OCI-LY3 (cell line): Measurements from ENCODE around the gene FECH.

Experiments used
- H2AFZ ChIP-seq: fragments of 200-600, 300-600 bp; shearing (Covaris generic); 2 replicates; pipeline ENCODE4 v1.6.0; 2014; ENCODE audit warnings: antibody characterized with exemption, low read depth, low read length
- H3K27ac ChIP-seq: fragments of 200-600, 300-600 bp; sonication (generic); 2 replicates; pipeline ENCODE4 v1.5.1; 2014; ENCODE audit warnings: mild to moderate bottlenecking, low read length, moderate library complexity, mixed read lengths
- H3K27me3 ChIP-seq: fragments of 200-600, 300-600 bp; sonication (generic); 2 replicates; pipeline ENCODE4 v1.6.1; 2014; ENCODE audit warnings: low read depth, low read length, mixed read lengths
- H3K36me3 ChIP-seq: fragments of 200-600, 300-600 bp; sonication (generic); replicated peaks from 2 replicates; pipeline ENCODE3; 2014; ENCODE audit warnings: low read depth, low read length, mixed read lengths
- H3K4me1 ChIP-seq: fragments of 300-600, 200-600 bp; sonication (generic); 2 replicates; pipeline ENCODE4 v1.6.1; 2014; ENCODE audit warnings: low read length, mixed read lengths
- H3K4me2 ChIP-seq: fragments of 200-600, 300-600 bp; sonication (generic); 2 replicates; pipeline ENCODE4 v1.6.1; 2014; ENCODE audit warnings: low read length, mixed read lengths
- H3K4me3 ChIP-seq: fragments of 300-600, 200-600 bp; sonication (generic); 2 replicates; pipeline ENCODE4 v1.5.1; 2014; ENCODE audit warnings: antibody characterized with exemption, mild to moderate bottlenecking, low read length, moderate library complexity
- H3K79me2 ChIP-seq: fragments of 300-600, 200-600 bp; shearing (Covaris generic); 2 replicates; pipeline ENCODE4 v1.6.1; 2014; ENCODE audit warnings: mild to moderate bottlenecking, low read length, mixed read lengths
- H3K9ac ChIP-seq: fragments of 300-600, 200-600 bp; shearing (Covaris generic); 2 replicates; pipeline ENCODE4 v1.6.0; 2014; ENCODE audit warnings: mild to moderate bottlenecking, low read length, moderate library complexity
- H3K9me3 ChIP-seq: fragments of 200-600, 300-600 bp; shearing (Covaris generic); 2 replicates; pipeline ENCODE4 v1.6.1; 2014; ENCODE audit warnings: low read length, mixed read lengths; ENCODE audit not compliant: insufficient read depth
- H4K20me1 ChIP-seq: fragments of 200-600, 300-600 bp; sonication (generic); 2 replicates; pipeline ENCODE4 v1.6.1; 2016; ENCODE audit warnings: low read length, mixed read lengths; ENCODE audit not compliant: insufficient read depth
- EZH2phosphoT487 ChIP-seq: fragments of 200-600 bp; shearing (Covaris generic); IDR thresholded peaks from 2 replicates; pipeline ENCODE4 v1.6.1; 2018; ENCODE audit warnings: antibody characterized with exemption, mixed run types, low read depth
- TF ChIP-seq, protein P1 (sequence below): fragments of 200-600, 300-600 bp; sonication (generic); IDR thresholded peaks from 2 replicates; pipeline ENCODE4 v1.5.1; 2014; ENCODE audit warnings: antibody characterized with exemption, low read length, low read depth

FECH gene

DNA sequence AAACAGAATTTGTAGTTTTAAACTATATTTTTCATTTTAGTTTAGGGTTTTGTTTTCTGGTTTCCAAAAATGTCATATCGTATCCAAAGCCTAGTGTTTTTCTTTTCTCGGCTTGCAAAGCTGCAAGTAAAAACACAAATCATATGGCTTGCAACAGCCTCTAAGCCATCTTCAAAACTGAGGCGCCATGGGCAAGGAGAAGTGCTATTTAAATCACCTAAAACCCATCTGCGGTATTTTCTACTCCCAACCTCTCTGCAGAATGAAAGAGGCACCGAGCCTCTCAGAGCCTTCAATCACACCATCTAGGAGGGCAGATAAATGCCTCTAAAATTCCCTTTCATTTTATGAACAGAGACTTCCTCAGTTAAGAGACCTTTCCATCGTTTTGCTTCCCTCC, 25.2 kb downstream of the FECH start:
- Histone ChIP-seq H3K36me3 (peaks cover 28% of the 10 kb centered on the region), H2AFZ (no peak overlapping the region), H3K27me3 (no peaks in the 10 kb centered on the region), H4K20me1 (no peaks in the 10 kb centered on the region), H3K27ac (no peak overlapping the region), H3K4me1 (peaks cover 8% of the 10 kb centered on the region; the same call in 1 of the 2 replicates), H3K9me3 (no peaks in the 10 kb centered on the region), H3K9ac (no peak overlapping the region), H3K4me3 (no peak overlapping the region), H3K4me2 (no peak overlapping the region), H3K79me2 (no peaks in the 10 kb centered on the region)
- no peak for TF ChIP-seq EZH2phosphoT487
- TF ChIP-seq, protein P1, sequence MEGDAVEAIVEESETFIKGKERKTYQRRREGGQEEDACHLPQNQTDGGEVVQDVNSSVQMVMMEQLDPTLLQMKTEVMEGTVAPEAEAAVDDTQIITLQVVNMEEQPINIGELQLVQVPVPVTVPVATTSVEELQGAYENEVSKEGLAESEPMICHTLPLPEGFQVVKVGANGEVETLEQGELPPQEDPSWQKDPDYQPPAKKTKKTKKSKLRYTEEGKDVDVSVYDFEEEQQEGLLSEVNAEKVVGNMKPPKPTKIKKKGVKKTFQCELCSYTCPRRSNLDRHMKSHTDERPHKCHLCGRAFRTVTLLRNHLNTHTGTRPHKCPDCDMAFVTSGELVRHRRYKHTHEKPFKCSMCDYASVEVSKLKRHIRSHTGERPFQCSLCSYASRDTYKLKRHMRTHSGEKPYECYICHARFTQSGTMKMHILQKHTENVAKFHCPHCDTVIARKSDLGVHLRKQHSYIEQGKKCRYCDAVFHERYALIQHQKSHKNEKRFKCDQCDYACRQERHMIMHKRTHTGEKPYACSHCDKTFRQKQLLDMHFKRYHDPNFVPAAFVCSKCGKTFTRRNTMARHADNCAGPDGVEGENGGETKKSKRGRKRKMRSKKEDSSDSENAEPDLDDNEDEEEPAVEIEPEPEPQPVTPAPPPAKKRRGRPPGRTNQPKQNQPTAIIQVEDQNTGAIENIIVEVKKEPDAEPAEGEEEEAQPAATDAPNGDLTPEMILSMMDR = no peak

DNA sequence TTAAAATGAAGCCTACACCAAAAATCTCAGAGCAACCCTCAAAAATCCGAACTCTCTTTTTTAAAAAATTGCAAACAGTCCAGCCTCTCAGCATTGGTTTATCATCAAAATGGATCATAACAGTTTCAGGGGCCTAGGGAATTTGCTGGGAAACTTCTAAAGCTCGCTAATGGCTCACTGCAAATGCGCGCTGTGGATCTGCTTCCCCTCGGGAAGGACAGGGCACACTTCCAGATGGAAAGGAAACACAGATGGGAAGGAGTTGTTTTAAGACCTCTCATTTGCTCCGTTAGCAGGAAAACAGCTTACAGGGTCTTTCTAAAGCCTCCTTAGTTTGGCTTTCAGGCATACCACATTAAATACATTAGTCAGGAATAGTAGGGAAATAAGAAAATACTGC, 27.2 kb downstream of the FECH start:
- no peak overlapping the region for H3K9ac ChIP-seq
- H3K36me3 ChIP-seq = peaks cover 22% of the 10 kb centered on the region
- no peak overlapping the region for H3K27ac ChIP-seq
- H3K27me3 ChIP-seq = no peaks in the 10 kb centered on the region
- no peak overlapping the region for H2AFZ ChIP-seq
- H3K4me3 ChIP-seq = no peak overlapping the region
- TF ChIP-seq, protein P1 = no peak
- no peak for TF ChIP-seq EZH2phosphoT487
- H3K79me2 ChIP-seq = no peaks in the 10 kb centered on the region
- peaks cover 13% of the 10 kb centered on the region; the same call in 1 of the 2 replicates for H3K4me1 ChIP-seq
- H3K9me3 ChIP-seq = no peaks in the 10 kb centered on the region
- H3K4me2 ChIP-seq = no peak overlapping the region
- H4K20me1 ChIP-seq = no peaks in the 10 kb centered on the region

DNA sequence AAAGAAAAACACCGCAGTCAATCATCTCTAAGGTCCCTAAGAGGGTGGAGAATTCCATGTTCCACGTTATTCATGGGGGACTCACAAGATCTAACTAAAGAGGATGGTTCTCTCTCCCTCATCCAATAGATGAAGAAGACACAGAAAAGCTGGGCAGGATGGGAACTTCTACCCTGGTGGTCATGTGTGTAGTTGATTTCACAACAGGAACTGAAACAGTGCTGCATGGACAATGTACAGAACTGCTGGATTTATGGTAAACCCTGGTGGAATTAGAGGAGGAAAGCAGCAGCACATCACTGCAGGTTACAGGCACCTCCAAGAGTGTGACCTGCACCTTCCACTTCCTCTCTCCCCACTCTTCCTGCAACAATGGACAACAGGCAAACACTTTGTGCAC, 31.4 kb downstream of the FECH start:
- Histone ChIP-seq H4K20me1 (no peaks in the 10 kb centered on the region), H3K4me1 (peaks cover 10% of the 10 kb centered on the region; the same call in 1 of the 2 replicates), H3K9ac (no peak overlapping the region), H3K27ac (no peak overlapping the region), H3K4me3 (no peak overlapping the region), H3K36me3 (peaks cover 27% of the 10 kb centered on the region), H2AFZ (no peak overlapping the region), H3K27me3 (no peaks in the 10 kb centered on the region), H3K9me3 (no peaks in the 10 kb centered on the region), H3K4me2 (no peak overlapping the region), H3K79me2 (no peaks in the 10 kb centered on the region)
- TF ChIP-seq EZH2phosphoT487 = no peak
- TF ChIP-seq, protein P1 = no peak

DNA sequence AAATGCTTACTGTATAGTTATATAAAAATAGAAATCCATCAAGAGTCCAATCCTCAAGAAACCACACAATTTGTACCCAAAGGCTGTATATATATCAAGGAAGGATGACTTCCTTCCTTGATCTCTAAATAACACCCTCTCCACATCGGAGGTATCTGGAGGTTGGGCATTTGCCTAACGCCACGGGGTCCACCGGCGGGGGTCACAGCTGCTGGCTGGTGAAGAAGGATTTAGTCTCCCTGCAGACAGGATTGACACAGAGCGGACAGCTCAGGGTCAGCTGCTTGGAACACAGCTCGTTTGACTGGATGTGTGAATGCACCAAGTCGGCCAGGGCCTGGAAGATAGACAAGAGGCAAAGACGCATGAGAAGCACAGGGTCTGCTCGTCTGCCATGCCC, 36.0 kb downstream of the FECH start:
- peaks cover 13% of the 10 kb centered on the region for H3K36me3 ChIP-seq
- peaks cover 11% of the 10 kb centered on the region for H3K4me1 ChIP-seq
- no peak overlapping the region for H3K4me3 ChIP-seq
- no peaks in the 10 kb centered on the region for H3K27me3 ChIP-seq
- no peak overlapping the region for H3K9ac ChIP-seq
- no peak overlapping the region for H3K27ac ChIP-seq
- no peaks in the 10 kb centered on the region for H3K9me3 ChIP-seq
- H3K79me2 ChIP-seq = no peaks in the 10 kb centered on the region
- no peak overlapping the region for H2AFZ ChIP-seq
- no peak overlapping the region for H3K4me2 ChIP-seq
- no peaks in the 10 kb centered on the region for H4K20me1 ChIP-seq
- no peak for TF ChIP-seq EZH2phosphoT487
- TF ChIP-seq, protein P1 = no peak
